Measurements from ENCODE around the gene FAM210A.

GRCh38 chr18:13616525-13617035, 109.8 kb downstream of the FAM210A start:
- TF ChIP-seq CTCF (IDR thresholded peaks at IDR 0.05) (no peak), POLR2A (IDR thresholded peaks at IDR 0.05) (no peak)

Data from right lobe of liver (tissue), 4 donors.